ENCODE results near the gene ARMC12.

The ARMC12 gene

GRCh38 chr6:35706468-35706867 lies 30.4 kb upstream of the ARMC12 start:
- TF ChIP-seq TAF1 (IDR thresholded peaks at IDR 0.05; ENCODE audit: borderline replicate concordance, low read depth, low read length) (no peak), POLR2AphosphoS5 (IDR thresholded peaks at IDR 0.05; ENCODE audit: low read depth, low read length) (no peak), POLR2A (IDR thresholded peaks at IDR 0.05; ENCODE audit: low read depth, low read length) (no peak)
- FAIRE-seq: no peak
- DNase-seq (ENCODE audit: insufficient read length): no peak

- no peak for TF ChIP-seq TAF1 (IDR thresholded peaks at IDR 0.05; ENCODE audit: borderline replicate concordance, low read depth, low read length)
- TF ChIP-seq POLR2A (IDR thresholded peaks at IDR 0.05; ENCODE audit: low read depth, low read length): no peak
- TF ChIP-seq POLR2AphosphoS5 (IDR thresholded peaks at IDR 0.05; ENCODE audit: low read depth, low read length): no peak
- DNase-seq (ENCODE audit: insufficient read length): no peak
- no peak for FAIRE-seq
Measured at GRCh38 chr6:35707714-35708407, 29.0 kb upstream of the ARMC12 start.

GRCh38 chr6:35708585-35708984 lies 28.2 kb upstream of the ARMC12 start:
- DNase-seq (ENCODE audit: insufficient read length): no peak
- TF ChIP-seq POLR2AphosphoS5 (IDR thresholded peaks at IDR 0.05; ENCODE audit: low read depth, low read length): no peak
- TF ChIP-seq TAF1 (IDR thresholded peaks at IDR 0.05; ENCODE audit: borderline replicate concordance, low read depth, low read length): no peak
- TF ChIP-seq POLR2A (IDR thresholded peaks at IDR 0.05; ENCODE audit: low read depth, low read length): no peak
- FAIRE-seq: no peak

GRCh38 chr6:35710241-35710847 lies 26.5 kb upstream of the ARMC12 start:
- TF ChIP-seq TAF1 (IDR thresholded peaks at IDR 0.05; ENCODE audit: borderline replicate concordance, low read depth, low read length) (no peak), POLR2A (IDR thresholded peaks at IDR 0.05; ENCODE audit: low read depth, low read length) (no peak), POLR2AphosphoS5 (IDR thresholded peaks at IDR 0.05; ENCODE audit: low read depth, low read length) (no peak)
- FAIRE-seq (no peak), DNase-seq (ENCODE audit: insufficient read length) (no peak)

- no peak for FAIRE-seq
- TF ChIP-seq POLR2A (IDR thresholded peaks at IDR 0.05; ENCODE audit: low read depth, low read length): no peak
- TF ChIP-seq TAF1 (IDR thresholded peaks at IDR 0.05; ENCODE audit: borderline replicate concordance, low read depth, low read length): no peak
- no peak for TF ChIP-seq POLR2AphosphoS5 (IDR thresholded peaks at IDR 0.05; ENCODE audit: low read depth, low read length)
Measured at GRCh38 chr6:35711731-35712130, 25.1 kb upstream of the ARMC12 start.

GRCh38 chr6:35713006-35713767 lies 23.6 kb upstream of the ARMC12 start:
- no peak for DNase-seq (ENCODE audit: insufficient read length)
- TF ChIP-seq POLR2AphosphoS5 (IDR thresholded peaks at IDR 0.05; ENCODE audit: low read depth, low read length) (no peak), TAF1 (IDR thresholded peaks at IDR 0.05; ENCODE audit: borderline replicate concordance, low read depth, low read length) (no peak), POLR2A (IDR thresholded peaks at IDR 0.05; ENCODE audit: low read depth, low read length) (no peak)
- FAIRE-seq: no peak

More at GRCh38 chr6:35711731-35712130, 25.1 kb upstream of the ARMC12 start:
- no peak for DNase-seq (ENCODE audit: insufficient read length)

- FAIRE-seq (no peak), DNase-seq (ENCODE audit: insufficient read length) (no peak)
- no peak for TF ChIP-seq POLR2AphosphoS5 (IDR thresholded peaks at IDR 0.05; ENCODE audit: low read depth, low read length)
- TF ChIP-seq POLR2A (IDR thresholded peaks at IDR 0.05; ENCODE audit: low read depth, low read length): no peak
- TF ChIP-seq TAF1 (IDR thresholded peaks at IDR 0.05; ENCODE audit: borderline replicate concordance, low read depth, low read length): no peak
Measured at GRCh38 chr6:35716798-35717197, 20.0 kb upstream of the ARMC12 start.

GRCh38 chr6:35717449-35718374 lies 19.1 kb upstream of the ARMC12 start:
- DNase-seq (ENCODE audit: insufficient read length): no peak
- no peak for TF ChIP-seq POLR2AphosphoS5 (IDR thresholded peaks at IDR 0.05; ENCODE audit: low read depth, low read length)
- no peak for TF ChIP-seq POLR2A (IDR thresholded peaks at IDR 0.05; ENCODE audit: low read depth, low read length)
- no peak for TF ChIP-seq TAF1 (IDR thresholded peaks at IDR 0.05; ENCODE audit: borderline replicate concordance, low read depth, low read length)
- FAIRE-seq: no peak

GRCh38 chr6:35718375-35718736 lies 18.5 kb upstream of the ARMC12 start:
- FAIRE-seq: no peak
- DNase-seq (ENCODE audit: insufficient read length): no peak
- no peak for TF ChIP-seq TAF1 (IDR thresholded peaks at IDR 0.05; ENCODE audit: borderline replicate concordance, low read depth, low read length)

- no peak for FAIRE-seq
Measured at GRCh38 chr6:35718911-35719381, 17.9 kb upstream of the ARMC12 start.

GRCh38 chr6:35719404-35719829 lies 17.4 kb upstream of the ARMC12 start:
- no peak for DNase-seq (ENCODE audit: insufficient read length)

More at GRCh38 chr6:35718911-35719381, 17.9 kb upstream of the ARMC12 start:
- no peak for TF ChIP-seq TAF1 (IDR thresholded peaks at IDR 0.05; ENCODE audit: borderline replicate concordance, low read depth, low read length)
- no peak for TF ChIP-seq POLR2A (IDR thresholded peaks at IDR 0.05; ENCODE audit: low read depth, low read length)
- no peak for TF ChIP-seq POLR2AphosphoS5 (IDR thresholded peaks at IDR 0.05; ENCODE audit: low read depth, low read length)
- no peak for DNase-seq (ENCODE audit: insufficient read length)

More at GRCh38 chr6:35719404-35719829, 17.4 kb upstream of the ARMC12 start:
- no peak for FAIRE-seq
- TF ChIP-seq POLR2A (IDR thresholded peaks at IDR 0.05; ENCODE audit: low read depth, low read length) (no peak), TAF1 (IDR thresholded peaks at IDR 0.05; ENCODE audit: borderline replicate concordance, low read depth, low read length) (no peak), POLR2AphosphoS5 (IDR thresholded peaks at IDR 0.05; ENCODE audit: low read depth, low read length) (no peak)

Measured in GM12892 (cell line).